ENCODE results near the gene SSH2.

The SSH2 gene

DNA sequence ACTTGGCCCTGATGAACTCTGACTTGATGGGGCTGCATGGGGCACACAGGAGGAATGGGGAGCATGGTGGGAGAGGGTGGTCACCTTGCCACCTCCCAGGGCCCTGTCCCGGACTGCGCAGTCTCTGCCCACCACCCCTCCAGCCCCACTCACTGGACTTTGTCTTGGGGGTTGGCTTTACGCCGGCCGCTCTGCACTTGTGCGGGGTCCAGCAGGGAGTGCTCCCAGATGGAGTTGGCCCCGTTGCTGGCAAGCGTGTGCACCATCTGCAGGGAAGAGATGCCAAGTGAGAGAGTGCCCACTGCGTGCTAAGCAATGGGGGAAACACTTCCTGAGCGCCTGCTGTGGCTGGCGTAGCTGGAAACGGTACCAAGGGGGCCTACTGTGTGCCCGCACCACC, 347.3 kb downstream of the SSH2 start:
- no peak overlapping the region for H3K4me3 ChIP-seq (ENCODE audit: low read depth, low read length)

DNA sequence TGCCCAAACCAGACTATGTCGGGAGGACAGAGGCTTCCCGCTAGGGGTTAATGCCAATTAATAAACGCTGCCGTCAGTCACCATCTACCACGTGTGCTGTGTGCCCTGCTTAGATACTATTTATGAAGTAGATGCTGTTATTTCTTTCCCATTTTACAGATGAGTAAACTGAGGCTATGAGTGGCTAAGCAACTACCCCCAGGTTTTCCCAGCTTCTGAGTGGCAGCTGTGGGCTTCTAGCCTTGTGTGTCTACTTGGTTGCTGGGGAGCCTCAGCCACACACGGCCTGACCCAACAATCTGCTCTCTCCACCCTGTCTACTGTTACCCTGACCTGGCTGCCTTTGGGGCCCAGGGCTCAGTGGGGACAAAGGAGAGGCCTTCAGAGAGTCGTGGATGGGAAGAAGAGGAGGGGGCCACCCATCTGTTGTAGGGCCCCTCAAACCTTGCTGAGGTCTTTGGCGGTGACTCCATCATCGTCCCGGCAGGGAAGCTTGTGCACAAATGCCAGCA, 347.7 kb downstream of the SSH2 start:
- H3K4me3 ChIP-seq (ENCODE audit: low read depth, low read length): no peak overlapping the region

DNA sequence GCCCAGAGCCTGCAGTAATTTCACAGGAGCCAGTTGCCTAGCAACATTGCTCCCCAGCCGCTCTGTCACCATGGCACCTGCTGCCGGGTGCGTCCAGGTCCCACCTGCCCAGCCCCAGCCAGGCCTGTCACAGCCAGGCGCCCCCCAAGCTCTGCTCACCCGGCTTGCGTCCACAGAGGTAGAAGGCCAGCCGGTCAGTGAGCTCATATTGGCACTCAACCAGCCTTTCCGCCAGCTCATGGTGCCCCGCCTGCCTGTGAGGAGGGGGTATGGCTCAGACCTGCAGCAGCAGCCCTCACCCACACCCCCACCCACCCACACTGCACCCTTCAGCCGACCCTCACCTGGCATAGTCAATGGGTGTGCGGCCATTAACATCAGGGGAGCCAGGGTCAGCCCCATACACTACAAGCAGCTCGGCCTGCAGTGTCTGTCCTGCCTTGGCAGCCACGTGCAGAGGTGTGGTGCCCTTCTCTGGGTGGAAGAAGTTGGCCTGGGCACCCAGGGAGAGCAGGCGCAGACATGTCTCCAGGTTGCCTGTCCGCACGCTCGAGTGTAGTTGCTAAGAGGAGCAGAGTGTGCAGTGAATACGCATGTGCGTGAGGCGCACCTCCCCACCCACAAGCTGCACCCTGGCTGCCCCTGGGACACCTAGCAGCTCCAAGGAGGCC, 348.3 kb downstream of the SSH2 start:
- H3K4me3 ChIP-seq (ENCODE audit: low read depth, low read length): no peak overlapping the region

DNA sequence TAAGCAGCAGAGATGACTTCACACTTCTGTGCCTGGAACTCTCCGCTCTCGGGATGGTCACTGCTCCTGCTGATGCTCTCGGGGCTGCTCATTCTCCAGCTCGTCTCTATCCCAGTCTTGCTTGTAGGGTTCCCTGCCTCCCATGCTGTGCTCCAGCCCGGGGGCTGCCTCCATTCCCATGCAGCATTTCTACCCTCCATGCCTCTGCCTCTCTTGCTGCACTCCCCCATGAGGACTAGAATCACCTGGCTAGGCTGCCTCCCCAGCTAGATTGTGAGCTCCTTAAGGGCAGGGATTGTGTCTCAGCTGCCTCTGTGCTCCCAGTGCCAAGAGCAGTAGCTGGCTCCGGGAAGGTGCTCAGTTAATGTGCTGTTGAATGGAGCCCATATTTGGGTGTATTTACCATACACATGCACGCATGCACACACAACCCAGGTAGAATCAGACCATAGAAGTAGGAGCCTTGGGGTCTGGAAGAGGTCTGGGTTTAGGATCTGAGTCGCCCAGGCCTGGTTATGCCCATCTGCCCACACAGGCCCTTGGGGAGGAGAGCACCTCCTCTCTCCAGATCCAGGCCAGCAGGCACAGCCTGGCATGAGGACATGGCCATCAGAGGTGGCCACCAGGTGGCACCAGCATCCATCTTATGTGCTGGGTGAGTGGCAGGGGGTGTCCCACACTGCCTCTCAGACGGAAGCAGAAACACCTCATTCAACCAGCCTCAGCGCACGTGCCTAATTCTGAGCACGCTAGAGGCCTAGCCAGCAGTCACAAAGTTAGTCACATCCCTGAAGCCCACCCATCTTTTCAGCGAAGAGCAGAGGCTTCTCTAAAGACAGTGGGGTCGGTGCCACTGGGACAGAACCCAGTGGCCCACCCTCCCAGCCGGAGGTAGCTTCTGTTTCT, 349.9 kb downstream of the SSH2 start:
- no peak overlapping the region for H3K4me3 ChIP-seq (ENCODE audit: low read depth, low read length)

DNA sequence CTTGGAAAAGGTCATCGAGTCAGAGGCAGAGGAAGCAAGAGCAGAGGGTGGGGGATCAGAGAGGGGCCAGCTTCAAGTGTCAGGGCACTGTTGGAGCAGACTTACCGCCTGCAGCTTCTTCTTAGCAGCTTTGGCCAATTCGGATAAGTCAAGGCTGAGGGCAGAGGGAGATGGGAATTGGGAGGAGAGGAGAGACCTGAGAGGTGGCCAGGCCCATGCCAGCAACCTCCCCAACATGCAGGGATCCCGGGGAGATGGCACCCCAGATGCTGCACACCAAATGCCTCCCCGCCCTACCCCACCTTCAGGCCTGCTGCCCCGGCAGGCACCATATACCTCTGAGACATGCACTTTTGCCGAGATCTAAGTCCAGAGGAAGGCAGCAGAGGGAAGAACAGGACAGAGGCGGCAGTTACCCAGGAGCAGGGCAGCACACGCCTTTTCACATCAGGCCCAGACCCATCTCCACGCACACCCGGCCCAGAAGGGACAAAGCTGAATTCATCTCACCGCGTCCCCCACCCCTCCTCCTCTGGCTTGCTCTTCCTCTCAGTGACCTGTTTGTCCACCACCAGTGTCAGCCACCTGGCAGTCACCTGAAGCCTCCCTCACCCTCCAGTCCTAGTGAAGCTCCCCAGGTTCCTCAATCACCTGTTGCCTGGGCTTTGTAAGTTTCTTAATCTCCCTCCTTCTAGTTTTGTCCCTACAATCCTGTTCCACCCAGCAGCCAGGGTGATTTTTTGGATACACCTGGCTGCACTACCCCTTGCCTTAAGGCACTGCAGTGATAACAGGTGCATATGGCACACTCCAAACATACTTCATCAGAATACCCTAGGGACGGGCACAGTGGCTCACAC, 351.2 kb downstream of the SSH2 start:
- H3K4me3 ChIP-seq (ENCODE audit: low read depth, low read length): no peak overlapping the region

DNA sequence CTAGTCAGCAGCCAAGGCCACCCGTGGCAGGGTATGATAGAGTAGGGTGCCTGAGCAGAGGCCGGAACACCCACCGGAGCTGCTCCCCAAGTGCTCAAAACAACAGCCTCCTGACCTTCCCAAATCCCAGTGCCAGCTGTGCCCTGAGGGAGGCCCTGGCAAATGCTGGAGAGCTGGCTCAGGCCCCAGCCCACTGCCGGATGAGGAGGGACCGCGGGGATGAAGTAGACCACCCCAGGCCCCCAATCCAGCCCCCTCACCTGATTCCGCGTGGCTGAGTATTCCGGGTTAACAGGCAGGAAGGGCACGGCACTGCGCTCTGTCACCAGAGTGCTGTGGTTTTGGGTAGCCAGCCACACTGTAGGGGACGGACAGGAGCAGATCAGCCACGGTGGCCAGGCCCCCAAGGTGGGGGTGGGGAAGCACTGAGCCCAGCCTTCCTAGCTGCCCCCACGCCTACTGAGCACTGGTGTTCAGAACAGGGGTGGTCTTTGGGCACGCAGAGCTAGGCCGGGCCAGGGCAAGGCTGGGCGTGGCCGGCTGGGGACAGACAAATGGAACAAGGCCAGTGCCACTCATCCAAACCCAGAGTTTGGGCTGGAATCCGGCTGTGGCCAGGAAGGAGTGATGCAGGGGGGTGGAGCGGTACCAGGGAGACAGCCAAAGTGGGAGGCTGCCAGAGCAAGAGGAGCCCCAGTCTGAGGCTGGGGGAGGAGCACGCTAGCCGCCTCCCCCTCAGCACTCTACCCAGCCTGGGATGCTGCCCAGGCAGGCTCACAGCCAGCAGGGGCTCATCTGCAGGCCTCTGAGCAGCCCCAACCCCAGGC, 352.4 kb downstream of the SSH2 start:
- no peak overlapping the region for H3K4me3 ChIP-seq (ENCODE audit: low read depth, low read length)

DNA sequence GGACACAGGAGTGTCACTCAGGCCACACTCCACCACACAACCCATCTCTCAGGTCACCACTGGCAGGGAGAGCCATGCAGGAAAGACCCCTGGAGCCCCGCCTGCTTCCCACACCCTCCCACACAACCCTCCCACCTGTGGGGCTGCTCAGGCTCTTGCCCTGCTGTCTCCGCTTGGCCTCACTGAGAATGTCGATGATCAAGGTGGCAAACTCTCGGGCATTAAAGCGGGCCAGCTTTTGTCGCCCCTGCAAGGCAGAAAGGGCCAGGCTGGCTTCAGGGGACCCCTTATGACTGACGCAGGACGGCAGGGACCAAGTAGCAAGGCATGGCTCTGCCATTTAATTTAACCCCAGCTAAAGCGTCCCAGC, 353.0 kb downstream of the SSH2 start:
- no peak overlapping the region for H3K4me3 ChIP-seq (ENCODE audit: low read depth, low read length)

DNA sequence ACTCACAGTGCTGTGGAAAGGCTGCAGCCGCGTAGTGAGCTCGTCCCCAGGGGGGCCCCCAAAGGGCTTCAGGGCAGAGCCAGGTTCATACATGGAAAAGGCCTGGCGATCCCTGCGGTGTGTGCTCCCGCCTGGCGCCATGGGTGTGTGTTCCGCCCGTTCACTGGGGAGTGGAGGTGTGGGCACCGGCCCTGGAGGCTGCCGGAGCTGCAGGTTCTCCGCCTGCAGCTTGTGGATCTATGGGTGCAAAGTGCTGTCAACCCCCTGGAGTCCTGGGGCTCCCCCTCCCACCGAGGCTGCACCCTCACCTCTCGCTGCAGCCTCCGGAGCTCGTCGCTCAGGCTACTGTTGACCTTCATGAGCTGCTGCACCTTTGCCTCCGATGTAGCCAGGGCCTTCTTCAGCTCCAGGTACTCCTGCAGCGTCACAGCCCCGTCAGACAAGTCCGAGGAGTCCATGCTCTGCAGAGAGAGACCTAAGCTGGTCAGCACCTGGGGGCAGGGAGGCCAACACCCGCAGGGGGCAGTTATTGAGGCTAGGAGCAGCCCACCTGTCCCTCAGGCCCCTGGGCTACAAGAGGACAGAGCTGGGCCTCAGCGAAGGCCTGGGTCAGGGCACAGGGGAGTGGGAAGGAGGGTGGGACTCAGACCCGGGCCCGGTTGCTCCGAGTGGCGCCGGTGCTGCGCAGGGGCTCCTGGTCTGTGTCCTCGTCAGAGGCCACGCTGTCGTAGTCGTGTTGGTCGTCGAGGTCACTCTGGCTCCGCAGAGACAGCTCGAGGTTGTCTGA, 353.6 kb downstream of the SSH2 start:
- H3K4me3 ChIP-seq (ENCODE audit: low read depth, low read length): no peak overlapping the region
